H7 (cell line): Measurements from ENCODE around the gene TEX13B. TPM values are rescaled to one million over a fixed set of nuclear protein-coding genes. Genes with fewer than 3 reads are reported as not detected.

Source experiments
- DNase-seq: peaks from one replicate; pipeline ENCODE4 v3.0.0; 2012
- H3K27me3 ChIP-seq: 2 replicates; pipeline ENCODE4 v1.6.0; 2011; ENCODE audit warnings: mild to moderate bottlenecking, low read length; ENCODE audit not compliant: control insufficient read depth, insufficient read depth
- H3K36me3 ChIP-seq: replicated peaks from 2 replicates; pipeline ENCODE4 v1.5.1; 2011; ENCODE audit warnings: low read length; ENCODE audit not compliant: control insufficient read depth, insufficient read depth
- H3K4me3 ChIP-seq: 2 replicates; pipeline ENCODE4 v1.5.1; 2011; ENCODE audit warnings: low read depth, mild to moderate bottlenecking, control low read depth, low read length, moderate library complexity; ENCODE audit not compliant: insufficient read depth
- total RNA-seq: library from RNA; depleted of rRNA; stranded (reverse); fragments of >200 nt; shearing (Covaris generic); gene quantifications from 2 replicates; pipeline ENCODE4 v1.2.3, GENCODE V29; 2014; rRNA removed

TEX13B gene, protein sequence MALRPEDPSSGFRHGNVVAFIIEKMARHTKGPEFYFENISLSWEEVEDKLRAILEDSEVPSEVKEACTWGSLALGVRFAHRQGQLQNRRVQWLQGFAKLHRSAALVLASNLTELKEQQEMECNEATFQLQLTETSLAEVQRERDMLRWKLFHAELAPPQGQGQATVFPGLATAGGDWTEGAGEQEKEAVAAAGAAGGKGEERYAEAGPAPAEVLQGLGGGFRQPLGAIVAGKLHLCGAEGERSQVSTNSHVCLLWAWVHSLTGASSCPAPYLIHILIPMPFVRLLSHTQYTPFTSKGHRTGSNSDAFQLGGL
- 0.85 TPM in 1 of 2 replicates, not detected in the other for total RNA-seq

DNA sequence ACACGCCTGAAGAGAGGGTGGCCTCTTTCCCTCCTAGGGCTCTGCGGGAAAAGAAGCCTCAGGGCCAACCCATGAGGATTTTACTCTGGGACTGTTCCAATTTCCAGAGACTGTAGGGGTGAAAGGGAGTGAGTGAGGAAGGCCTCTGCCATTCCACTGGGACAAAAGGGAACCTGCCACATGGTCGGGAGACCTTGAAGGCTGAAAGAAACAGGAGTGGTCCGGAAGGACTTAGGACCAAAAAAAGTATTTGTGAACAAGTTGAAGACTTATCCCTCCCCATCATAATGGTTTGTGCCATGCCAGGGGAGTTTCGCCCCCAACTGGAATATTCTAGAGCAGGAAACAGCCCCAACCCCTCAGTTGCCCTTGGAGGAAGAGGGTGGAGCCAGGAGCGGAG is at the start of gene TEX13B:
Gene TEX13B, minus strand, starts transcription at position 15 of the 400 bp plus-strand sequence. CDS start 243 bp downstream, outside the sequence.
- Histone ChIP-seq H3K36me3 (peaks cover 16% of the 10 kb centered on the region), H3K27me3 (no peaks in the 10 kb centered on the region), H3K4me3 (no peak within 1 kb of the TSS)
- peak; percentile 19 for DNase-seq

DNA sequence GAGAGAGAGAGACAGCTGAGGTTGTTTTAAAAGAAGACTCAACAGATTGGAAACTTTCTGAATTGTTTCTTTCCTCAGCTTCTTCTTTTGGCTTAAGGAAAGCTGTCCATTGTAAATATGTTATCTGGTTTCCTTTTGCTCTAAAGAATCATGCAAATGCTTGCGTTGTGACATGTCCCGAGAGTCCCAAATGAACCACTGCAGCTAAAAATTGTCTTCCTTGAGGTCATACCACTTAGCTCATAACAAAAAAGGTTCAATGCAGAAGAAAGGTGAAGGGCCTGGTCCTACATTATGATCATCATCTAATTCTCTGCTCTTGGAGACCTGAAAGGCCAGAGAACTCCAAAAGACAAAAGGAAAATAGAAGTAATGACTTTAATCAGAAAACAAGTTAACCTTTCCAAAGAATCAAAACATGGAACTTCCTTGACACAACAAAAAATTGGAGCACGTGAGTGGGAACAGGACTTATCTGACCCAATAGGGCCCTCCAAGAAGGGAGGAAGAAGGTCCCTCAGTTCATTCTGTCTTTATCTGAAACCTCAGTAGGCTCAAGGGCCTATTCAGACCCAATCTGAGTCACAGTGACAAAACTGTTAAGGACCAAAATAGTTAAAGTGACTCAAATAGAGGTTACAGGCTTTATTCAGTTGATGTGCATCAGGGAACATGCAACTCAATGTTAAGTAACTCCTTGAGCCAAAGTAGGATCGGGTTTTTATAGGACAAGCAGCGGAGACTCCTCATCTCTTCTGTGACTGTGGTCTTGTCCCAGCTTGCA is 48.0 kb upstream of the TEX13B start:
- Histone ChIP-seq H3K27me3 (no peaks in the 10 kb centered on the region), H3K4me3 (no peak overlapping the region), H3K36me3 (no peaks in the 10 kb centered on the region)
- DNase-seq: no peak

DNA sequence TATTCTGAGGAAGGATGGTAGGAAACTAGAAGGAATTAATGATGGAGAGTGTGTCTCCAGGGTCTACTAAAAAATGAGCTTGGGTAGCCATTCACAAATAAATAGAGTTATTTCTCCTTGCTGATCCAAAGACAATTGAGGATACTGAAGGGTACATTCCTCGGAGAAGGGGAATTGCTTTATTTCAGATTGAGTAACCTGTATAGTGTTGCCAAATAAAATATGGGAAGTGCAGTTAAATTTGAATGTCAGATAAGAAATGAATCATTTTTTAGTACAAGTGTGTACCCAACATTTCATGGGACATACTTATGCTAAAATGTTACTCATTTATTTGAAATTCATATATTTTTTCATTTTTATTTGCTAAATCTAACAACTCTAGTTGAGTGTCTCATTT is 46.7 kb upstream of the TEX13B start:
- no peak for DNase-seq

DNA sequence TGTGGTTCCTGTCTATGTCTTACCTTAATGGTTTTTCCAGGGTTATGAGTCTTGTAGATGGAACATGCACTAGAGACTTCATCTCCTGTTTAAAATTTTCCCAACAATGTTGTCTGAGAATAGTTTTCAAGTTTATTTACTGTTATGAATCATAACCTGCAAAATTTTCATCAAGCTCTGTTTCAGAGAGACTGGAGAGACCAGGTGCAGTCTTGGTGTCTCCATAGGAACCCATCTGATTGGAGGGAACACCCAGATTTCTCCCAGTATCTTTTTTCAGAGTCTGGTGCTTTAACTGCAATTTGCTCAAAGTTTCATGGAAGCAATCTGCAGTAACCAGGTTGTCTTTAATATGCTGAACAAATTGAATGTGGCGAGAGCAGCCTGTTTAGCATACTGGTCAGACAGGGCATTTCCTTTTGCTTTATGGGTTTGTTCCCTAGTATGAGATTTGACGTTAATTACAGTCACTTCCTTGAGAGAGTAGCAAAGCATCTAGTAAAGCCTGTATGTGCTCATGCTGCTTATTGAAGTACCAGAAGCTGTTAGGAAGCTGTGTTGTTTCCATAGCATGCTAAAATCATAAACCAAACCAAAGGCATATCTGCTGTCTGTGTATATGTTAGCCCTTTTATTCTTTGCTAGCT is 43.9 kb upstream of the TEX13B start:
- DNase-seq: no peak
- H3K27me3 ChIP-seq: no peaks in the 10 kb centered on the region

More for the DNA sequence above, 46.7 kb upstream of the TEX13B start:
- Histone ChIP-seq H3K27me3 (no peaks in the 10 kb centered on the region), H3K4me3 (no peak overlapping the region), H3K36me3 (no peaks in the 10 kb centered on the region)

DNA sequence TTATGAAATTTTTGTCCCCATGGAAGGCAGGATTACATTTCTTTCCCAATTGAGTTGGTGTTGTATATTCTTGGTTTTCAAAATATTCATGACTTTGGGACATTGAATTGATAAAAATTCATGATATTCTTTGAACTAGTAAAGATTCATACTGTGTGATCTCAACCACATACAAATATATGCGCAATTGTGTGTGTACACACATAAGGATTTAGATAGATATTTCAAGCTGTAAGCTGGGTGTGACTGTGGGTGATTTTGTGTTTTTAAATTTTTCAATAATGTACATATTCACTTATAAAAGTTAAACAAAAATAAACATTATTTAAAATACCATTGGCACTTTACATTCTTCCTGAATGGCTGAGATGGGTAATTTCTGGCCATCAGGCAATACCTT is 43.2 kb upstream of the TEX13B start:
- Histone ChIP-seq H3K36me3 (no peaks in the 10 kb centered on the region), H3K4me3 (no peak overlapping the region), H3K27me3 (no peaks in the 10 kb centered on the region)
- DNase-seq: no peak

More for the DNA sequence above, 43.9 kb upstream of the TEX13B start:
- Histone ChIP-seq H3K36me3 (no peaks in the 10 kb centered on the region), H3K4me3 (no peak overlapping the region)

DNA sequence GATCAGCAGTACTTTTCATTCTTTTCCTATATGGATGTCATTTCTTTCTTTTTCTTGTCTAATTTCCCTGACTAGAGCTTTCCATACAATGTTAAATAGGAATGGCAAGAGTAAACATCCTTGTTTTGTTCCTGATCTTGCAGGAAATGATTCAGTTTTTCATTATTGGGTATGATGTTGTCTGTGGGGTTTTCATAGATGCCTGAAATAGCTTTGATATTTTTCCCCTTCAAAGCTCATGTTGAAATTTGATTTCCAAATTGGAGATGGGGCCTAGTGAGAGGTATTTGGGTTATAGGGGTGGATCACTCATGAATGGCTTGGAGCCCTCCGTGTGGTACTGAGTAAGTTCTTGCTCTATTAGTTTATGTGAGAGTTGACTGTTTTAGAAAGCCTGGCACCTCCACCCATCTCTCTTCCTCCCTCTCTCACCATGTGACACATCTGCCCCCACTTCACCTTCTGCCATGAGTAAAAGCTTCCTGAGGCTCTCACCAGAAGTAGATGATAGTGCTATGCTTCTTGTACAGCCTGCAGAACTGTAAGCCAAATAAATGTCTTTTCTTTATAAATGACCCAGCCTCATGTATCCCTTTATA is 40.4 kb upstream of the TEX13B start:
- no peaks in the 10 kb centered on the region for H3K36me3 ChIP-seq
- DNase-seq: no peak
- H3K27me3 ChIP-seq: no peaks in the 10 kb centered on the region
- H3K4me3 ChIP-seq: no peak overlapping the region

DNA sequence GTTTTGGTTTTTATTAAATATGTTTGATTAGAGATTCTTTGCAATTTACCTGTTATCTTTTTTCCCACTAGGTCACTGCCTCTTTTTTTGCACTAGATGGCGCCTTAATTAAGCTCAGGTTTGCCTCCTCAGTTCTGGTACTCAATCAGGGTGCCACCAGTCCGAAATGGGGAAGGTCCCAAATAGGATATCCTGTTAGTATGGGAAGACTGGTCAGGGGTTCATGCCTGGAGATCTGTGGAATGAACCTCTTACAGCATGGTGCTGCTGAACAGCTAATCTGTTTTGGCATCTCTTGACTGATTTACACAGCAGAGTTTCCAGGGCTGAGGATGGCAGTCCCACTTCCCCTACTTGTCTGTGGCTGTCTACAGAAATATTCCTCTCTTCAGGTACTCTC is 38.5 kb upstream of the TEX13B start:
- no peaks in the 10 kb centered on the region for H3K27me3 ChIP-seq
- no peaks in the 10 kb centered on the region for H3K36me3 ChIP-seq
- no peak overlapping the region for H3K4me3 ChIP-seq
- peak; percentile 38 for DNase-seq

DNA sequence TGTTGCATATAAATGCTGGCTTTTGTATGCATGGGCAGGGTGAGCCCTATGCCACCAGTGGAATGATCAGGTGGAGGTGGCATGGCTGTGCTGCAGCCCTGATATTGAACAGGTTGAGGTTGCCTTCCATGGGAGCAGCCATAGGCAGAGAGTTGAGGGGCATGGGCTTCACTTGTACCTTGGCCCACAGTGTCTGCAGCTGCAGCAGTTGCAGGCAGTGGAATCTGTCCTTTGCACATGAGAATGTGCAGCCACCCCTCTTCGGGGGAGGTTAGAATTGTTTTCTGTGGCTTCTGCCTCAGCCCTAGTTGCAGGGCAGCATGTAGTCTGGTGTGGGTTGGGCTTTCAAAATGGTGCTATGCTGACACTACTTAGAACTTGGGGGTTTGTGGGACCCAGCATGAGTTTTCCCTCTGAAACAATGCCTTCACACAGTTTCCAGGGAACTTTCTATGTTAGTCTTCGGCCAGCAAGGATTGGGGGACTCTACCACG is 37.3 kb upstream of the TEX13B start:
- H3K4me3 ChIP-seq: no peak overlapping the region
- no peak for DNase-seq
- no peaks in the 10 kb centered on the region for H3K27me3 ChIP-seq

DNA sequence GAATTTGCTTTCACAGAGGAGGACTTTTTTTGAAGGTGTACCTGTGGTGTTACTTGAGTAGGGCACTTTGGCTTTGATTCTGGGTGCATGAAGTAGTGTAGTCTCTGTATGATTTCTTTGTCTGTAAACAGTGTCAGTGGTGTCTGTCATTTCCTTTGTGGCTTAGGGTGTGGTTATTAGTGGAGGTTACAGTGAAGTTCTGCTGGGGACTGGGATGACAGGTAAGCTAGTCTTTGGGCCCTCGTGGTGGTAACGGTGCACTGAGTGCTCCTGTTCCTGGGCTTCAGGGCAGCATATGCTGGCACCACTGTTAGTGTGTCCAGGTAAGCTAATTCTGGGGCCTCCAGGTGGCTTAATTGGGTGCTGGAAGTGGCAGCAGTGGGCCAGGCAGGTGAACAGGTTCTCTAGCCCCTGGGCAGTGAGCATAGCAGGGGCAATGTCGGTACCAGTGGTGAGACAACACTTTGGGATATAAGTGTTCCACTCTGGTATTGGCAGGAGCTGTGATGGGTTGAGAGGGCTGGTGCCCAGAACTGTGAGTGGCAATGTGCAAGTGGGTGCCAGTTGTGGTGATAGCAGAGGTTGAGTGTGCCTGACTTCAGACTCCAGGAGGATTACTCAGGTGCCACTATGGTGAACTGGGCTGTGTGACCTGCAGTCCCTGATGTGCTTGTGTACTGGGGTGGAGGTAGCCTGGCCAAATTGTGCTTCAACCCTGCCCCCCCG is 36.6 kb upstream of the TEX13B start:
- Histone ChIP-seq H3K36me3 (no peaks in the 10 kb centered on the region), H3K27me3 (no peaks in the 10 kb centered on the region), H3K4me3 (no peak overlapping the region)
- no peak for DNase-seq

More for the DNA sequence above, 37.3 kb upstream of the TEX13B start:
- H3K36me3 ChIP-seq: no peaks in the 10 kb centered on the region

DNA sequence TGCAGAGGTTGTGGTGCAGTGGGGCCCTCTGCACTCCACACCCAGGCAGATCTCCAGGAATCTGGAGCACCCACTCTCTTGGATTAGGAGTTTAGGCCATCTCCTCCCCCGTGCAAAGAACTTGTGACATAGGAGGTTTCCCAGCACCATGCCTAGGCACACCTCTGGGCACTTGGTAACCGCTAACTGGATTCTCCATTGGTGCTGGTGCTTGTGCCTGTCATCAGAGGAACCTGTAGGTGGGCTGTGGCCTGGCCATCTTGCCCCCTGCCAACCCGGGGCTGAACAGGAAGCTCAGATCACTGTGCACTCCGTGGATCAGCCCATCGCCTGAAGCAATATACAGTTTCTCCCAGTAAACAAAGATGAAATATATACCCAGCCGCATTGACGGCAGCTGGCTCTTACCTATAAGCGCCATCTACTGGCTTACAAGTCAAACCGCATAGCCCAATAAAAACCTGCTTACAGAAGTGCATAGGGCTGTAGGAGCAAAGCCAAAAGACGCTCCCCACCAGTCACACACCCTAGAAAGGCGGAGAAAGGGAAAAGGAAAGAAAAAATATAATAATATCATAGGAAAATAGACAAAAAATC is 19.1 kb upstream of the TEX13B start:
- DNase-seq: peak; percentile 31
- Histone ChIP-seq H3K36me3 (no peaks in the 10 kb centered on the region), H3K27me3 (no peaks in the 10 kb centered on the region), H3K4me3 (no peak overlapping the region)

DNA sequence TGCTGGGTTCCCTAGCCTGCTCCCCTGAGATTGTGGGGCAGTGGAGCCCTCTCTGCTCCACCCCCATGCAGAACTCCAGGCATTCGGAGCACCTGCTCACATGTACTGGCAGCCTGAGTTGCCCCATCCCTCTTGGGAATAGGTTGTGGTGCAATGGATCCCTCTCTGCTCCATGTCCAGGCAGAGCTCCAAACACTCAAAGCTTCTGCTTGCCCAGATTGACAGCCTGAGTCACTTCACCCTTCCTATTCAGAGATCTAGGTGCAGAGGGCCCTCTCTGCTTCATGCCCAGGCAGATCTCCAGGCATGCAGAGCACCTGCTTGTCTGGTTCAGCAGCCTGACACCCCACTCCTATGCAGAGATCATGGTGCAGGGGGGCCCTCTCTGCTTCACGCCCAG is 18.6 kb upstream of the TEX13B start:
- Histone ChIP-seq H3K4me3 (no peak overlapping the region), H3K36me3 (peaks cover 1% of the 10 kb centered on the region; the same call in 1 of the 2 replicates), H3K27me3 (no peaks in the 10 kb centered on the region)
- DNase-seq: no peak

DNA sequence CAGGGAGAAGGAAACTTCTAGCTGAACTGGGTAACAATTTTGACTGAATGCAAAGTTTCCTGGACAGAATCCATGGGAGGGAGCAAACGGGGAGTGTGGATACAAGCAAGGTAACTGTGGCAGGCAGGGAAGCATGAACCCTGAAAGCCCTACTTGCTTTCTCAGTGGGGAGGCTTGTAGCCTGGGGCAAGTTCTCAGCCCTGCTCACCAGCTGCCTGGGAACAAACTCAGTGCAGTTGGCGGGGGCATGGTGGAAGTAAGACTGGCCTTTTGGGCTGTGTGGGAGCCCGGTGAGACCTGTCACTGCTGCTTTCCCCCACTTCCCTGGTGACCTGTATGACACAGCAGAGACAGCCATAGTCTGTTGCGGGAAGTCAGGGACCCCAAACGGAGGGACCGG is 14.0 kb upstream of the TEX13B start:
- no peak for DNase-seq
- H3K36me3 ChIP-seq: peaks cover 9% of the 10 kb centered on the region
- no peak overlapping the region for H3K4me3 ChIP-seq
- H3K27me3 ChIP-seq: no peaks in the 10 kb centered on the region

DNA sequence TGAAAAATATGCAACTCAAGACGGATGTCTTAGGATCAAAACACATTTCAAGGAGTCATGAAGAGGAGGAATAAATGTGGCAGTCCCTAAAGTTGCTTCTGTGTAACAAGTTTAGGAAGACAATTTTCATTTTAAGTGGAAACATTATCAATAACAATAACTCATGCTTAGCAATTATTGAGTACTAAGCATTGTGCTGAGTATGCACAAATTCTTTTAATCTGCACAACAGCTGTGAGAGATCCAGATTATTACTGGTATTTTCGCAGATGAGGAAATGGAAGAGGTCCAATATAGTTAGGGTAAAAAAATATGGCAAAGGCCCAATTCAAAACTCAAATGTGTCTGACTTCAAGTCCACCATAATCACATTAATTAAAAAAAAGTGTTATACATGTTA is 2.9 kb upstream of the TEX13B start:
- no peak for DNase-seq
- Histone ChIP-seq H3K36me3 (peaks cover 13% of the 10 kb centered on the region), H3K4me3 (no peak overlapping the region), H3K27me3 (no peaks in the 10 kb centered on the region)
